ENCODE results near the gene ZSCAN5C. TPM values are rescaled to one million over a fixed set of nuclear protein-coding genes. Genes with fewer than 3 reads are reported as not detected.
"Not testable (repeated sequence)": the region's sequence is repeated elsewhere in the genome, so short reads cannot be mapped to it uniquely, and the experiment has no call there.

The ZSCAN5C gene
- total and polyA plus RNA-seq, 7 donors, result not detected

- WGBS, 3 donors, result 68% methylated on average over 17 of the region's 17 CpGs
- Histone ChIP-seq H3K9me3 (no peaks in the 10 kb centered on the region), H3K27ac (no peak overlapping the region), H3K4me3 (no peak overlapping the region), H3K27me3 (ENCODE audit: insufficient read depth in 3 of 3, low read length in 2 of 3) (no peaks in the 10 kb centered on the region), H3K36me3 (ENCODE audit: insufficient read depth in 1 of 2, low read depth in 1 of 2) (no peaks in the 10 kb centered on the region), H3K4me1 (no peaks in the 10 kb centered on the region)
- intact Hi-C loops (cut with DNase I), result no loop called here
- TF ChIP-seq CTCF (IDR thresholded peaks at IDR 0.05), result no peak
- ATAC-seq (no peak), DNase-seq (no peak)
Measured at GRCh38 chr19:56189785-56190184, 12.3 kb upstream of the ZSCAN5C start.

DNA sequence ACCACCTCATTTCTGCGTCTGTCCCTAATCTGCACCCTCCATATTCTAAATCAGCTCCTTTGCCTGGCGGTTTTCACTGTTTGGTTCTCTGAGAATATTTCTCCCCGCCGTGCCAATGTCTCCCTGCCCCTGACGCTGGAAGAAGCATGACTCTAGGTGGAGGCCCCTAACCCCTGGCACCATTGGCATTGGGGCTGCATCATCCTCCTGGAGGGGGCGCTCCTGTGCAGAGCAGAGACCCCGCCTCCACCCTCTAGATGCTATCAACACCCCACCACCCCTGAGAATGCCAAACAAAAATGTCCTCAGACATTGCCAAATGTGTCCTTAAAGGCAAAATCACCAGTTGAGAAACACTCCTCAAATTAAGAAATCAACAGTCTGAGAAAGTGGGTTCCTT lies 11.0 kb upstream of the ZSCAN5C start:
- intact Hi-C loops (cut with DNase I), result no loop called here
- ATAC-seq, result no peak
- H3K9me3 ChIP-seq, result no peaks in the 10 kb centered on the region
- no peak for DNase-seq
- H3K36me3 ChIP-seq (ENCODE audit: insufficient read depth in 1 of 2, low read depth in 1 of 2), result no peaks in the 10 kb centered on the region
- H3K27me3 ChIP-seq (ENCODE audit: insufficient read depth in 3 of 3, low read length in 2 of 3), result no peaks in the 10 kb centered on the region
- H3K4me3 ChIP-seq, result no peak overlapping the region
- no peaks in the 10 kb centered on the region for H3K4me1 ChIP-seq
- TF ChIP-seq CTCF (IDR thresholded peaks at IDR 0.05), result no peak
- 63 to 69% (median 67%) methylated on average over 7 of the region's 7 CpGs for WGBS, 3 donors
- H3K27ac ChIP-seq, result no peak overlapping the region

- WGBS, 3 donors, result 76 to 80% (median 80%) methylated on average over 10 of the region's 10 CpGs
- intact Hi-C loops (cut with DNase I), result no loop called here
- DNase-seq, result no peak
- H3K9me3 ChIP-seq, result no peaks in the 10 kb centered on the region
- ATAC-seq, result no peak
- no peak for TF ChIP-seq CTCF (IDR thresholded peaks at IDR 0.05)
- no peaks in the 10 kb centered on the region for H3K27me3 ChIP-seq (ENCODE audit: insufficient read depth in 3 of 3, low read length in 2 of 3)
- H3K27ac ChIP-seq, result no peak overlapping the region
- no peak overlapping the region for H3K4me3 ChIP-seq
- H3K4me1 ChIP-seq, result no peaks in the 10 kb centered on the region
- no peaks in the 10 kb centered on the region for H3K36me3 ChIP-seq (ENCODE audit: insufficient read depth in 1 of 2, low read depth in 1 of 2)
Measured at GRCh38 chr19:56191711-56192110, 10.4 kb upstream of the ZSCAN5C start.

- Histone ChIP-seq H3K4me3 (no peak overlapping the region), H3K9me3 (no peaks in the 10 kb centered on the region), H3K27me3 (ENCODE audit: insufficient read depth in 3 of 3, low read length in 2 of 3) (no peaks in the 10 kb centered on the region), H3K27ac (no peak overlapping the region), H3K36me3 (ENCODE audit: insufficient read depth in 1 of 2, low read depth in 1 of 2) (no peaks in the 10 kb centered on the region), H3K4me1 (no peaks in the 10 kb centered on the region)
- intact Hi-C loops (cut with DNase I), result no loop called here
- ATAC-seq (no peak), DNase-seq (no peak)
- no peak for TF ChIP-seq CTCF (IDR thresholded peaks at IDR 0.05)
- 83 to 85% (median 84%) methylated on average over 12 of the region's 12 CpGs for WGBS, 3 donors
Measured at GRCh38 chr19:56193981-56194640, 8.0 kb upstream of the ZSCAN5C start.

- H3K27ac ChIP-seq; H3K4me3 ChIP-seq; DNase-seq; intact Hi-C loops (cut with DNase I); H3K4me1 ChIP-seq; ATAC-seq; H3K9me3 ChIP-seq; H3K27me3 ChIP-seq (ENCODE audit: insufficient read depth in 3 of 3, low read length in 2 of 3); H3K36me3 ChIP-seq (ENCODE audit: insufficient read depth in 1 of 2, low read depth in 1 of 2): not testable (repeated sequence)
- 87 to 90% (median 90%) methylated on average over 23 of the region's 23 CpGs for WGBS, 3 donors
Measured at GRCh38 chr19:56197646-56198045, 4.4 kb upstream of the ZSCAN5C start, which contains the start of gene ZSCAN5B. TSS of gene ZSCAN5B (minus strand) at chr19:56197783. CDS start at chr19:56193052, 4,731 bp downstream.

All from psoas muscle (tissue), 8 donors.